ENCODE measurements around the gene WDR93.
"Not testable (repeated sequence)": the region's sequence is repeated elsewhere in the genome, so short reads cannot be mapped to it uniquely, and the experiment has no call there.

GRCh38 chr15:89689930-89690275, 708 bp upstream of the WDR93 start:
- not testable (repeated sequence) for TF ChIP-seq CTCF (IDR thresholded peaks at IDR 0.05; ENCODE audit: low read depth, low read length); POLR2A (IDR thresholded peaks at IDR 0.05; ENCODE audit: extremely low read depth, insufficient read length); MAX (IDR thresholded peaks at IDR 0.05; ENCODE audit: low read depth, low read length); MYC (IDR thresholded peaks at IDR 0.05; ENCODE audit: low read depth, low read length)
